CD4-positive, alpha-beta T cell treated with Interferon alpha-2 for 1 hour (primary cell): ENCODE data around the gene TMEM63B.
"Not testable (repeated sequence)": the region's sequence is repeated elsewhere in the genome, so short reads cannot be mapped to it uniquely, and the experiment has no call there.

Experiments used
- DNase-seq, 2 donors: peaks; one replicate each; pipeline ENCODE4 v3.0.0-alpha.2; 2020 to 2022

The TMEM63B gene

DNA sequence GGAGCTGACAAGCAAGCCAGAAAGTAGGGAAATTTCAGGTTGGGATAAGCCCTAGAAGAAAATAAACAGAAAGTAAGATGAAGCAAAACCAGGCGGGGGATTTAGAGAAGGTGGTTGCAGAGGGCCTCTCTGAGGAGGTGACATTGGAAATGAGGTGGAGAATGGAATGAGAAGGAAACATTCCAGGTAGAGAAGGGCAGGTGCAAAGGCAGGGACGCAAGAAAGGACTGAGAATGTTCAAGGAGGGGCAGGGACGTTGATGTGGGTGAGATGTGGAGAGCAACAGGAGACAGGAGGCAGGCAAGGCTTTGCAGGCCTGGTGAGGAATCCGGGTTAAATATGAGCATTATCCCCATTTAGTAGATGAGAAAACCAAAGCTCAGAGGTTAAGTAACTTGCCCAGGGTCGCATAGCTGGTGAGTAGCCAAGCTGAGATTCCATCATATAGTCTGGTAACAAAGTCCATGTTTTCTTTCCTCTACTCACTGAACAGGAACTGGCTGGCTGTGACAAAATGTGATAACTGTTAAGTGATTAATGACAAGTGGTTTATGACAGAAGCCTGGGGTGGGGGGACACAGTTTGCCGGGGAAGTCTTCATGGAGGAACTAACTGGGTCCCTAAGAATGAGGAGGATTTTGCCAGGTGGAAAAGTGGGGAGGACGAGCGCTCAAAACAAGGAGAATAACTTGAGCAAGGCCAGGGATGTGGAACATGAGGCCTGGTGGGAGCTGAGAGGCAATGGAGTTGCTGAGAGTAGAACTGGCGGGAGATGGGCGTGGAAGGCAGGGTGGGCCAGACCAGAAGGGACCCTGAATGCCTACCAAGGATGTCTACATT, 32.7 kb upstream of the TMEM63B start:
- DNase-seq, result no peak

DNA sequence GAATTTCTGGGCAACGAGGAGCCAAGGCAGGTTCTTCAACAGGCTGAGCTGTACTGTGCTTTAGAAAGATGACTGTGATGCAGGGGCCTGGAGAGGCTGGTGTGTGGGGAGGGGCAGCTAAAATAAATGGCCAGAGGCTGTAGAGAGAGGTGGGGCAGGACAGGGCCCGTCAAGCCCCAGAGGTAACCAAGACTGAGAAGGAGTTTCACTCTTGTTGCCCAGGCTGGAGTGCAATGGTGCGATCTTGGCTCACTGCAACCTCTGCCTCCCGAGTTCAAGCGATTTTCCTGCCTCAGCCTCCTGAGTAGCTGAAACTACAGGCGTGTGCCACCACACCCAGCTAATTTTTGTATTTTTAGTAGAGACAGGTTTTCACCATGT, 32.1 kb upstream of the TMEM63B start:
- not testable (repeated sequence) for DNase-seq

DNA sequence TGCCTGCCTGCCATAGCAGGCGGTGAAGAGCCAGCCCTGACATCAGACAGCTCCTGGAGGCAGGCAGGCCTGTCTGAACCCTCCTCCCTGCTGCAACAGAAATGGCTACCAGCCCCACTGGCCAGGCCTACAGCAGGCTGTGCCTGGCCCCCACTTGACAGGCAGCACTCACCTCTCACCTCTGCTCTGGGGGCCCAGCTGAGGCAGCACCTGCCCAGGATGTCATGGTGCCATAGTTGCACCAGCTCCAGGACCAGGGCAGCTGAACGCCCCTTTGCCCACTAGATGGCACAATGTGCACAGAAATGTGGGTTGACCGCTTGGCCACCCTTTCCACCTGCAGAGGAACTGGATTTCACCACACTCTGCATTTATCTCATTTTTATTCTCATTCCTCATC, 30.7 kb upstream of the TMEM63B start:
- DNase-seq, result peak; percentile 75 to 83

DNA sequence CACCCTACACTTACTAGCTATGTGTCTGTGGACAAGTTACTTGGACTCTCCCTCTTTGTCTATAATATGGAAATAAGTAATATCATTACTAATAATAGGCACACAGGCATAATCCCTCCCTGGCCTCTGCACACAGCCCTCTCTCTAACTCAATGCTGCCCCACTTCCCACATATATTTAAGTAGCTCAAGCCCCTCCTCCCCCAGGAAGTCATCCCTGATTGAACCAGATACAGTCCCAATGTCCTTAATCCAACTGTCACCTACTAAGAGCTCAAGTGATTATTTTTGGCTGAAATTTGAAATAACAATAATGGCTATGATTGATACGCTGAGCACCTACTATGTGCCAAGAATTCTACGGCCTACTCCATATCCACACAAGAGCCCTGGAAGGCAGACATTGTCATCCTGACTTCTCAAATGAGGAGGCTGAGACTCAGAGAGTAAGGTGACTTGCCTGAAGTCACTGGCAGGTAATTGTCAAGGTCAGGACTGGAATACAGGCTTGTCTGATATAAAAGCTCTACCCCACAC, 29.5 kb upstream of the TMEM63B start:
- no peak for DNase-seq

DNA sequence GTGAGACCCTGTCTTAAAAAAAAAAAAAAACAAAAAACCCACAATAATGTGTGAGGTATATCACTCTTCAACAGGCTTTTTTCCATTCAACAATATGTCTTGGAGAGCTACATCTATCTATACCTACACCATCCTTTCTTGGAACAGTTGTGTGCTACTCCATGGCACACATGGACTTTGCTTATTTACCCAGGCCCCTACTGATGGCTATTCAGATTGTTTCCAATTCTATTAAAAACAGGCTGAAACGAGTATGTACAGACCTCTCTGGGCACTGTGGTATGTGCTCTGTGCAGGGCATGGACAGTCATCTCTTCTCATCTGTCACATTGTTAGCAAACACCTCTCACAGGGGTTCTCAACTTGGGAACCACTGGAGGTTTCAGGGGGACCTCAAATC, 28.2 kb upstream of the TMEM63B start:
- DNase-seq, result no peak

DNA sequence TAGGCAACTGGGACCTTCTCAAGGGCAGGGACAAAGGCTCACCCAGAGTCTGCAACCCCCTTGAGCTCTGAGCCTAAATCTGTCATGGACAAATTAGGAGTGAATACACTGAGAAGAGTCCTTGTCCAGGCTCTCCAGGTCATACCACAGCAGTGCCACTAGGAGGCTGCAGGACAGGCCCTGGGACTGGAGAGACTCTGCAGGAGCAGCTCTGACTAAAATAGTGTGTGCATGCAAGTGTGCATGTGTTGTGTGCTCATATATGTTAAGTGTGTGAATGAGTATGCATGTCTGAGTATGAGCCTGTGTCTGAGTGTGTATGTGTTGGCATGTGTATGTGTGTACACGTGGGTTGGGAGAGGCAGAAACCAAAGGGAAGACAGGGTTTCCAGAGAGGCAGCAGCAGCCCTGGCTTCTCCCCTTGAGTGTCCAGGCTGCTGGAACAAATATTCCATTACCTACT, 27.2 kb upstream of the TMEM63B start:
- peak in 1 of 2 donors; percentile 16 for DNase-seq

DNA sequence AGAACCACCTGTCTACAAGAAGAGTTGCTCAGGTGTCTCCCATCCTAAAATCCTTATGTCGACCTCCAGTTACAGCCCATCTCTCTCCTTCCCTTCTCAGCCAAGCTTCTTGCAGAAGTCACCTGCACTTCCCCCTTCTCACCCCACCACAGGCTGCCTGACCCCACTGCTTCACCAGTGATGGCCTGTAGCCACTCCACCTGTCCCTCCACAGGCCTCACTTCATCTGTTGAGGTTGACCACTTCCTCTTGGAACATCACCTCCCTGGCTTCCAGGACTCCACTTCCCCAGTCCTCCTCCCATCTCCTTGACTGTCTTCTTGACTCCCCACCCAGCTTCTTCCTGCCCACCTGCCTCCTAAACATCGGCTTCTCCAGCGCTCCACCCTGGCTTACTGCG, 25.5 kb upstream of the TMEM63B start:
- no peak for DNase-seq

DNA sequence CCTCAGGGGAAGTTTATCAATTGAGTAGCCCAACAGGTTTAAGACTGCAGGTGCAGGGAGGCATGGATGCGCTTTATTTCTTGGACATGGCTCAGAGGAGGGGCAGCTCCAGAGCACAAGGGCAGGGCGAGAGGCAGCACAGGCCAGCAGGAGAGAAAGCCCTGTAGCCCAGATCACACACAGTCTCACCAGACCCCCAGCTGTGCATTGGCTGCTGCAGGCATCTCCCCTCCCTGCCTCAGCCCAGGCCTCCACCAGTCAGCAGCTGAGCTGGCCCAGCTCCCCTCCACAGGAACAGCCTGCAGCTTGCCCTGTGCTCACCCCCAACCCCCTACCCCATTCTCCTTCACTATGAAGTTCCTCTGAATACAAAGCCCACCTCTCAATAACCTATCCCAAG, 24.8 kb upstream of the TMEM63B start:
- no peak for DNase-seq

DNA sequence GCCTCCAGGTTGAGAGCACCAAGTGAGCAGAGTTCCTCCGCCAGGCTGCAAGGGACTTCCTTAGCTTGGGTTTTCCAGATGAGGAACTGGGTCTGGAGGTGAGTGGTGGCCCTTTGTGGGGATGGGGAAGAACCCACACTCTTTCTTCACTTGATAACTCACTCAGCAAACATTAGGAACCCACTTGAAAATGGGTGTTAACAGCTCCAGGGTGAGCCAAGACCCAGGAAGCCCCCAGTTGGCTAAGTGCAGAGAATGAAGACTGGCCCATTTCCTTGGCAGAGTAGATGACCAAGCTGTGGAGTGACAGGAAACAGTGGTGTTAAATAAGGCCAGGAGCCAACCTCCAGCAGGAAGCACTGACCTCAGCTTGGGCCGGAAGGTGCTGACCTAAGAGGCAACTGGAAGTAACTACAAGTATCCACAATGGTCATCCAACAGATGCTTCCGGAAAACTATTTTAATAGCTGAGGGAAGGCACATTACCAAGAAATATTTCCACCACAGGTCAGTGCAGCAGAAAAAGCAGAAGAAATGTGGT, 22.8 kb upstream of the TMEM63B start:
- DNase-seq, result no peak

DNA sequence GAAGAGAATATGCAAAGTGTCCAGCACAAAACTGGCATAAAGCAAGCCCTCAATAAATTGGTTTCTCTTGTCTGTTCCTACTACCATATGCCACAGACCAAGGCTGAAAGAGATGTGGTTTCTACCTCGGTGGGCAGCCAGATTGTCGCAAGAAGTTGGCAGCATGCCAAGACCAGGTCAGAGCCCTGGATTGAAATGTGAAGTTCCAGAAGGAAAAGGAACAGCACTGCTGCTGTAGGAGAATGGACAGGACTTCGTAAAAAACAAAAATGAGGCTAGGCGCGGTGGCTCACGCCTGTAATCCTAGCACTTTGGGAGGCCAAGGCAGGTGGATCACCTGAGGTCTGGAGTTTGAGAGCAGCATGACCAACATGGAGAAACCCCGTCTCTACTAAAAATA, 22.2 kb upstream of the TMEM63B start:
- no peak for DNase-seq

DNA sequence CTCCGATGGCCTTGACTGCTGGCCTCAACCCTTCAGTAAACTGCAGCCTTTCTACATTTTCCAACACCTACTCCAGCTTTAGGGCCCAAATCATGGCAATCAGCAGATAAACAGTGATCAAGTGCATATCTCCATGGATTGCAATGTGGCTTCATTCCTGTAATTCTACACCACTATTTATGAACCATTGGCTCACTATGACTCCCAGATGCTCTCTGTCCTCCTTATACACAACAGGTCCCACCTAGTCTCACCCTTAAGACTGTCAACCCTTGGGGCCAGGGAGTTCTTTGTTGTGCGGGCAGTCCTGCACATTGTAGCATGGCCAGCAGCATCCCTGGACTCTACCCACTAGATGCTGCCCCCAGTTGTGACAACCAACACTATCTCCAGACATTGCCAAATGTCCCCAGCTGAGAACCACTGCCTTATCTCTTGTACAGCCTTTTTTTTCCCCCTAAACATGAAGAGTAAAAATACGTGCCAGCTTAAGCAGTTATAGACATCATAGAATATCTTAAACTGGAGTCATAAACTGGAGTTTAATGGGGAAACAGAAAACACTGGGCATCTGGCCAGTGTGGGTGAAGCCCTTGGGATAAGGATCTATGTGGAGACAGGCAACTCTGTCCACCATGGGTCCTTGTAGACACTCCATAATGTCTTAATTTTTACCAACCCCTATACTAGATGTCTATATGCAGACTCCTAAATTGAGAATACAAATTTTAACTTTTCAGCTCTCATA, 21.2 kb upstream of the TMEM63B start:
- DNase-seq, result no peak

DNA sequence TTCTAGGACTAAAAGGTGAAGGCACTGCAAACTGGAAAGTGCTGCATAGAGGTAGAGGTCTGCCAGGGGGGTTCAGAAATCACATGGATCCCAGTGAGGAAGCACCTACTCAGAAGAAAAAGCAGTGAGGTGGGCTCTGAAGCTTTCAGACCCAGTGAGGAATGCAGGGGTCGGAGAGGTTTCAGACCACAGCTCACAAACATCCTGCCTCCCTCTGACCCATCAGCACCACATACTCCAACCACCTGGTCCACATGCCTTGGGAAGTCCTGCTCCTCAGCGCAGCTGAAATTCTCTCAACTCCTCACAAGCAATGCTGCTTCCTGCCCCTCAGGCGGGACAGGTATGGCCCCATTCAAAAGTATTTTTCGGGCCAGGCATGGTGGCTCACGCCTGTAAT, 20.3 kb upstream of the TMEM63B start:
- no peak for DNase-seq

DNA sequence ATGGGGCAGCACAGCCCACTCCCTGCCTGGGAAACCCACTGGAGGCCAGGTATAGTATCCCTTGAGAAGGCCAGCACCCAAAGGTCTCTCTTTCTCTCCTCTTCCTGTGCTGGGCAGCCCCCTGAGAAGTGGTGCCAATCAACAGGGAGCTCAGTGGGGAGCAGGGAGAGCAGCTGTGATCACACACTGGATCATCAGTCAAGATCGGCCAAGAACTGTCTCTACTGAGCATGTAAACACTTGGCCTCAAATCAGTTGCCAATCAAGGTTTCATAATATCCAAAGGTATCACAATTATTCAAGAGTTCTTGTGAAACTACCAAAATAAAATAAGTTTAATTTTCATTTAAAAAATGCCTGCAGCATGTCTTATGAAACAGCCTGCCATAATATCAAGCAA, 18.9 kb upstream of the TMEM63B start:
- DNase-seq, result no peak

DNA sequence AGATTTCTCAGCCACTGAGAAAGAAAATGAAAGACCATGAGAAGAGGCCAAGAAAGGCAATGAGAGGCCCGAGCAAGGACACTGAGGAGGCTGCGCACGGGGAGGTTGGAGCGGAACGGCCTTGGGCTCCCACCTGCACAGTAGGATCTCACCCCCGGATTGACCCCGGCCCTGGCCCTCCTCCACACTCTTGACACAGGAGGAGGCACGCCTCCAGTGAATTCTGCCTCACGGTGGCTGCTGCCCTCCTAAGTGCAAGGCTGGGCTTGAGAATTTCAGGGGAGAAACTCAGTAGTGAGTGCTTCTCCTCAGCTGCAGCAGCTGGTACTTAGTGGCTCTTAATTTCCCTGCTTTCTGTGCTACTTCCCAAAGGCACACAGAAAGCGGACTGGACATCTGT, 18.1 kb upstream of the TMEM63B start:
- DNase-seq, result no peak

DNA sequence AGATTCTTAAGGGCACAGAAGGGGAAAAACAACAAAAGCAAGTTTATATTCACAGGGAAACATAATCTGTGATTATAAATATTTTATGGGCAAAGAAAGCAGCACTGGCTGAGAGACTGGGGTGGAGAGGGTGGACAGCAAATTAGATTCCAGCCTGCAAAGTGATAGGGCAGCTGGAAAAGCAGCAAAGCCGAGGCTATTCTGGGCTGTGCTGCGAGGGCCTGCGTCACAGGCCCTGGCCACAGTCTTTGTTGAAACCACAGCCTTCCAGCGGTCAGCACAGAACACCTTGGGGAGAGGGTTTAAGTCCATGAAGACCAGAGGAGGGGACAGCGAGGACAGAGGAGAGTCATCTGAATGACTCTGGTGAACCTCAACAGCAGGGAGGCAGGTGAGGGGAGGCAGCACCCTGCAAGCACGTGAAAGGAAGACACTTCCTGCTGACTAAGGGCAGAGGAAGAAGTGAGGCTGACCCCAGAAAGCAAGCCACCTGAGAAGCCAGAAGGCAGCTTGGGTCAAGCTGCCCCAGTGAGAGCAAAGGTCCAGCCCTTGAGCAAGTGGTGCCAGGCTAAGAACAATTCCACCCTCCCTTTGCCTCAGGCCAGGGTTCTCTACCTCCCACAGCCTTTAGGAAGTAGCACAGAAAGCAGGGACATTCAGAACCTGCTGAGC, 17.2 kb upstream of the TMEM63B start:
- no peak for DNase-seq

DNA sequence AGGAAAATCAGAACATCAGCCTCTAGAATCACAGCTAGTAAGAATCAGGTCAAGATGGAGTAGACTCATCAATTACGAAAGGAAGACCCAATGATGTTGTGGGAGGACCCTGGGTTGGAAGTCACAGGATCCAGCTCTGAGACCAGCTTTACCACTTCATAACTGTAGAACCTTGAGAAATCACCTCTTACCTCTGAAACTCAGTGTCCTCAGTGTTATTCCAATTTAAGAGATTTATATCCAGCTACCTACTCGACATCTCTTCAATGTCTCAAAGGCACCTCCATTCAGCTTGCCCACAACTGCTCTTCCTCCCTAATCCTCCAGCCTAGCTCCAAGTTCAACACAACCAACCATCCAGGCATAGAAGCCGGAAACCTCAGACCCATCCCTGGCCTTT, 16.4 kb upstream of the TMEM63B start:
- no peak for DNase-seq

DNA sequence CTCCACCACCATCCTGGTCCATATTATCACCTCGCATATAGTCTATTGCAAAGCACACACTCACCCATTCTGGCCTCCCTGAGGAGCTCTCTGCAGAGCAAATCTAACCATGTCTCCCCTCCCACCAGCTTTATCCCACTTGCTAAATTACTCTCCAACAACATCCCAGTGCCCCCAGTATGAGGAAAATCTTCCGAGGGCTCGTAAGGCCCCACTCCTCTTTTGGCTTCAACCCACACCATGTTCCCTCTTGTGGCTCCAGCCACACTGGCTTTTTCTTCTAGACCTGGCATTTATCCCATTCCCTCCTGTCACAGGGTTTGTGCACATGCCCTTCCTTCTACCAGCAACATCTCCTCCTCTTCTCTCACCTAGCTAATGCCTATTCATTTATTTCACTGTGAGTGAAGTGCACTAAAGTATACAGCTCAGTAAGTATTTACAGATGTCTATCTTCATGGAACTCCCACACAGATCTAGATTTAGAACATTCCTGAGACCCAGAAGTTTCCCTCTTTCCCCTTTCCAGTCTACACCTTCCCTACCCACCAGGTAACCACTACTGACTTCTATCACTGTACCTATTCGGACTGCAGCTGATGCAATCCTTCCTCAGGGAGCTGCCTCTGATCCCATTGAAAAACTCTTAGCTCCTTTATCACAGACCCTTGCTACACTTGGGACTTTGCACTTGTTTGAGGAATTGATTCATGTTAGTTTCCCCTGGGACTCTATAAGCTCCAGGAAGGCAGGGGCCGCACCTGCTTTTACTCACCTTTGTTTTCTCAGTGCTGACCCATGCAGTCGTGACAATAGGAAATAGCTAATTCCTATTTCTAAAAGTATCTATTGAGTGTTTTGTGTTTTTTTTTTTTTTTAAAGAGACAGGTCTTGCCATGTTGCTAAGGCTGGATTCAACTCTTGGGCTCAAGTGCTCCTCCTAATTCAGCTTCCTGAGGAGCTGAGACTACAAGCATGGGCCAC, 15.6 kb upstream of the TMEM63B start:
- no peak for DNase-seq

DNA sequence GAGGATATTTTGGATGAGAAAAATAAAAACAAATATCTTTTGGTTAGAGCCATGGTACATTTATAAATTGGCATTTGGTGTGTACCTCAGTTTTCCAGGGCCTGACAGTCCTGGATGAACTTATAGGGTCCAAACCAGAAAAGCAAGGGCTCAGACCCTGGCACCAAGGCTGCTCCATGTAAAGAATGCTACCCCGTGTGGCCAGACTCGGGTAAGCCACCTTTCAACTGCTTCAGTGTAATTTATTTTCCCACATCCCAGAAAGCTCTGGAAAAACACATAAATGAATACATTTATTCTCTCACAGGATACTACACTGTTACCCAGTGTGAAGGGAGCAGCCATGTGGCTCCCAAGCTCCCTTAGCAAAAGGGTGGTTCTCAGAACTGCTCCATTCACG, 13.9 kb upstream of the TMEM63B start:
- no peak for DNase-seq

DNA sequence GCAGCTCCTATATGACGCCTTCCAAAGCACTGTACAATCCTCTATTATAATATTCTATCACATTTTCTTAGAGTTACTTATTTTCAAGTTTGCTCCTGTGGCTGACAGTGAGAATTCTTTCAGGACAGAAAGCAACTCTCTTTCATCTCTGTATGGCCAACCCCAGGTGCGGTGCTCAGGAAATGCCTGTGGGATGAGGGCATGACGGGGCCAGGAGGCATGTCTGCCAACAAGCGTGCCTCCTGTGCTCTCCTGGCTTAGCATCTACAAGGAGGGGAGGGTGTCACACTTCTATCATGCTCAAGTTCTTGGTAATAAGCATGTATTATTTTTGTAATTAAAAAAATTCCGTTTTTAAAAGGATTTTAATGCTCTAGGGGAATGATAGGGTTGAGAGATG, 11.5 kb upstream of the TMEM63B start:
- DNase-seq, result no peak

DNA sequence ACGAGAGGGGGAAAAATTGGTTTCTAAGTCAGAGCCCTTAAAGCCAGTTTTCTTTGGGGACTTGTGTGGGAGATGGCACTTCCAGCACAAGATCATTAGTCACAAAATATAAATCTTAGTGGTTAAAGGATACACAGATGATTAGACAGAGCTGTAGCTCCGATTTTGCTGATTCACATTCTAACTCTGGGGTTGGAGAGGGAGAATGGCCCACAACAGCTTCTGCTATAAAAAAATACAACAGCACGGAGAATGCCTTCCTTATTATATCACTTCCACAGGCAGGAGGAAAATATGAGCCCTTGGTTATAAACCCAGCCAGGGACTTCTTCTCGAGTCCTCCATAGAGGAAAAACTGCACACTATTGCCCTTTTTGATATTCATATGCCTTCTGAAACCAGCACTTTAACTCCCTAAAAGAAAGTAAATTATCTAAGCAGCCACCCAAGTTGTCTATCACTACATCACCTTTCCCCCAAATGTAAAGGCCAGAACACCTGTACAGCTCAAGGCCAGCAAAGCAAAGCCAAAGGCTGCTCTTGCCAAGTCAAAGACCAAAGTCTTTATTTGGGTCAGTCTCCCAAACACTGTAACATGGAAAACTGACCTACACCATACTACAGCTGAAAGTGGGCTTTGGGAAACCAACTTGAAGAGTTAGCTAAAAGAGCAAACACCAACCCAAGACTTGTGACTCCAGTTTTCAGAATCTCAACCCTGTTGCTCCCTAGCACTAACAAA, 10.5 kb upstream of the TMEM63B start:
- no peak for DNase-seq
